Measurements from ENCODE around the gene WDTC1.
A peak's percentile ranks its signal among the peaks of the same experiment; 100 is the strongest.

WDTC1 gene

GRCh38 chr1:27302612-27303011 is 68.2 kb downstream of the WDTC1 start:
- DNase-seq: no peak

GRCh38 chr1:27303509-27303908 is 69.1 kb downstream of the WDTC1 start:
- no peak for DNase-seq

- no peak for DNase-seq
Observed at GRCh38 chr1:27306071-27306470, 71.6 kb downstream of the WDTC1 start.

- DNase-seq: no peak
Observed at GRCh38 chr1:27306892-27307761, 72.7 kb downstream of the WDTC1 start.

GRCh38 chr1:27307874-27308598 is 73.6 kb downstream of the WDTC1 start:
- DNase-seq: no peak

GRCh38 chr1:27314169-27314568 is 79.7 kb downstream of the WDTC1 start:
- no peak for DNase-seq

- DNase-seq: no peak
Observed at GRCh38 chr1:27314737-27315136, 80.3 kb downstream of the WDTC1 start.

- no peak for DNase-seq
Observed at GRCh38 chr1:27316860-27317259, 82.4 kb downstream of the WDTC1 start.

- no peak for DNase-seq
Observed at GRCh38 chr1:27318136-27318535, 83.7 kb downstream of the WDTC1 start.

- DNase-seq: peak; percentile 87
Observed at GRCh38 chr1:27318596-27318995, 84.2 kb downstream of the WDTC1 start.

GRCh38 chr1:27321813-27322568 is 87.6 kb downstream of the WDTC1 start, which contains the start of gene TMEM222:
TMEM222 (plus strand) TSS chr1:27322163; CDS start chr1:27322198, 35 bp downstream.
- peak; percentile 98 for DNase-seq

GRCh38 chr1:27322569-27323240 is 88.3 kb downstream of the WDTC1 start:
- DNase-seq: no peak

GRCh38 chr1:27325286-27325685 is 90.9 kb downstream of the WDTC1 start:
- no peak for DNase-seq

- no peak for DNase-seq
Observed at GRCh38 chr1:27327964-27328363, 93.5 kb downstream of the WDTC1 start.

GRCh38 chr1:27330786-27331185 is 96.4 kb downstream of the WDTC1 start:
- no peak for DNase-seq

GRCh38 chr1:27331426-27331825 is 97.0 kb downstream of the WDTC1 start:
- no peak for DNase-seq

GRCh38 chr1:27331922-27332321 is 97.5 kb downstream of the WDTC1 start:
- no peak for DNase-seq

GRCh38 chr1:27332536-27333281 is 98.3 kb downstream of the WDTC1 start:
- DNase-seq: no peak

GRCh38 chr1:27333717-27334279 is 99.4 kb downstream of the WDTC1 start:
- no peak for DNase-seq

GRCh38 chr1:27335506-27336422 is 101.3 kb downstream of the WDTC1 start:
- no peak for DNase-seq
